ENCODE measurements around the gene AQP5.

AQP5 gene

GRCh38 chr12:49939307-49939706 is 22.4 kb upstream of the AQP5 start:
- no peak for TF ChIP-seq CTCF (IDR thresholded peaks at IDR 0.05; ENCODE audit: control insufficient read depth, insufficient read depth, low read depth, low read length, missing control alignments)
- DNase-seq (ENCODE audit: low read depth), result no peak
- H3K4me3 ChIP-seq (ENCODE audit: control insufficient read depth, low read depth, low read length), result no peak overlapping the region

GRCh38 chr12:49939707-49940106 is 22.0 kb upstream of the AQP5 start:
- TF ChIP-seq CTCF (IDR thresholded peaks at IDR 0.05; ENCODE audit: control insufficient read depth, insufficient read depth, low read depth, low read length, missing control alignments), result no peak
- no peak for DNase-seq (ENCODE audit: low read depth)
- H3K4me3 ChIP-seq (ENCODE audit: control insufficient read depth, low read depth, low read length), result no peak overlapping the region

- no peak for TF ChIP-seq CTCF (IDR thresholded peaks at IDR 0.05; ENCODE audit: control insufficient read depth, insufficient read depth, low read depth, low read length, missing control alignments)
- no peak for DNase-seq (ENCODE audit: low read depth)
- no peak overlapping the region for H3K4me3 ChIP-seq (ENCODE audit: control insufficient read depth, low read depth, low read length)
These were observed 19.8 kb upstream of the AQP5 start for GRCh38 chr12:49941556-49942511.

- no peak for TF ChIP-seq CTCF (IDR thresholded peaks at IDR 0.05; ENCODE audit: control insufficient read depth, insufficient read depth, low read depth, low read length, missing control alignments)
- no peak for DNase-seq (ENCODE audit: low read depth)
- H3K4me3 ChIP-seq (ENCODE audit: control insufficient read depth, low read depth, low read length), result no peak overlapping the region
These were observed 19.2 kb upstream of the AQP5 start for GRCh38 chr12:49942512-49942893.

- TF ChIP-seq CTCF (IDR thresholded peaks at IDR 0.05; ENCODE audit: control insufficient read depth, insufficient read depth, low read depth, low read length, missing control alignments), result no peak
- H3K4me3 ChIP-seq (ENCODE audit: control insufficient read depth, low read depth, low read length), result no peak overlapping the region
- DNase-seq (ENCODE audit: low read depth), result no peak
These were observed 18.6 kb upstream of the AQP5 start for GRCh38 chr12:49942921-49943624.

- TF ChIP-seq CTCF (IDR thresholded peaks at IDR 0.05; ENCODE audit: control insufficient read depth, insufficient read depth, low read depth, low read length, missing control alignments), result no peak
- H3K4me3 ChIP-seq (ENCODE audit: control insufficient read depth, low read depth, low read length), result no peak overlapping the region
- no peak for DNase-seq (ENCODE audit: low read depth)
These were observed 18.1 kb upstream of the AQP5 start for GRCh38 chr12:49943625-49943960.

All from AG09309 (cell line).